IPS DF 19.7 (cell line): Measurements from ENCODE around the gene FAM184B.

Experiments
- DNase-seq: peaks from one replicate; pipeline ENCODE4 v3.0.0-alpha.2; 2013; ENCODE audit warnings: low read depth, low spot score

Gene FAM184B

GRCh38 chr4:17636341-17636695, 145.1 kb downstream of the FAM184B start:
- DNase-seq: no peak

GRCh38 chr4:17635056-17635455, 146.4 kb downstream of the FAM184B start:
- no peak for DNase-seq

- no peak for DNase-seq
Measured at GRCh38 chr4:17633600-17633999, 147.8 kb downstream of the FAM184B start.

DNA sequence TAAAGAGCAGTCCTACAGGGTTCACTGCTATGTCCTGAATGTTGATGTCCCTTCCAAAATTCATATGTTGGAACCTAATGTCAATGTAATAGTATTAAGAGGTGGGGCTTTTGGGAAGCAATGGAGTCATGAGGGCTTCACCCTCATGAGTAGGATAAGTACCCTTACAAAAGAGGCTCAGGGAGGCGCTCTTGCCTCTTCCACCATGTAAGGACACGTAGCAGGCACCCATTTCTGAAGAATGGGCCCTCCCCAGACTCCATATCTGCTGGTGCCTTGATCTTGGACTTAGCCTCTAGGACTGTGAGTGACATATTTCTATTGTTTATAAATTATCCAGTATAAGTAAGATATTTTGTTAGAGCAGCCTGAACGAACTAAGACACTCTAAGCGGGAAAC, 151.2 kb downstream of the FAM184B start:
- DNase-seq: no peak

GRCh38 chr4:17624821-17625220, 156.6 kb downstream of the FAM184B start:
- DNase-seq: no peak

DNA sequence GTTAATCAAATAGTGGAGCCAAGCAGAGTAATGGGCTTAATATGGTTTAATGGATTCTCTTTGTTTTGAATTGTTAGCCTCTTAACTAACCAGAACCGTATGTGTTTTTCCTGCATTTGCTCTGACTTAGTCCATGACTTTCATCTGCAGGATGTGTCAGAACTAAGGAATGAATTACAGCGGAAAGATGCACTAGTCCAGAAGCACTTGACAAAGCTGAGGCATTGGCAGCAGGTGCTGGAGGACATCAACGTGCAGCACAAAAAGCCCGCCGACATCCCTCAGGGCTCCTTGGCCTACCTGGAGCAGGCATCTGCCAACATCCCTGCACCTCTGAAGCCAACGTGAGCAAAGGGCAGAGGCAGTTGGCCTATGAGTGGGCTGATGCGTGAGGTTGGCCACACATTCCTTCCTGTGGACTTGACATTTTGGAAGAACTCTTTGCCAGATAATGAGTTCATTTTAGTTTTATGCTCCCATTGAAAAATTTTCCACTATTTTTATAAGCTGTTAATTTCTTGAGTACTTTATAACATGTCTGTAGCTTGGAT, 157.9 kb downstream of the FAM184B start:
- DNase-seq: no peak

DNA sequence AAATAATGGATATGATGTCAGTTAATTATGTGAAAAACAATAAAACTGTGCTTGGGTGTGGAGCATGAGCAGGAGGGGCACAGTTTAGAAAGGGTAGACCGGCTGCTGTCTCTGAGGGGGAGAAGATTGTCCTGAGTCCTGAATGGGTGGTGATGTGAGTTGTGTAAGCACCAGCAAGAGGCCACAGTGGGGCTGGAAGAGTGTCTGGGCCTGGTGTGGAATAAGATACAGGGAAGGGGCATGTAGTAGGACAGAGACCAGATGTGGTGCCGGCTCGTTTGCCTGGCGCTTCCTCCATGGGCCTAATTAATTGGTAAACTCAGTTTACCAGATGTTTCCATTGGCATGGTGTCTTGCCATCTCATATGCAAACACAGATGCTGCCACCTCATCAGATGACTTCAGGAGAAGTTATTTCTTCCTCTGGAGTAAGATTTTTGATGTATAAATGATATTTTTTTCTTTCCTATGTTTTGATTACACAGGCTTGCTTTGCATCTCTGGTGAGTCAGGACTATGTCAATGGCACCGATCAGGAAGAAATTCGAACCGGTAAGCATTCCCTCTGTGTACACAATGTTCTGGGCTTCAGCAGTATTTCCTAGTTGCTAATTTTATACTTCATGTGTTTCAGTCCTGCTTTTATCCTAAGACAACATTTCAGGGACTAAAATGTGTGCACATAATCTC, 161.9 kb downstream of the FAM184B start:
- no peak for DNase-seq

DNA sequence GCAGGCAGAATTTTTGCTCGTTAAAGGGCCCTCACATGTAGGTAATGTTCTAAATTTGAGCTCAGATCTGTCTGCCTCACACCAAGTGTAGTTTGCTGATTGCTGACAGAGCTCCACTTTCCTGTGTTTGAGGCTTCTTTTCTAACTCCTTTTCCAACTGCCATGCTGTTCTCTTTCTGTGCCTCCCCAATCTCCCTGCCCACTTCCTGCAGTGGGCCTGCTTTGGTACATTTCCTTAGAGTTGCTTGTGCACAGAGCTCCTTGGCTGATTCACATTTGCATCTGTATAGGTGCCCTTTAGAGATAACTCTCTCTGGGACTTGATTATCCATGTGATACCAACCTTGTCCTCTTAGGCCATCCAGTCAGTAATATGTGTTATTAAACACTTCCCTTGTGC, 162.5 kb downstream of the FAM184B start:
- DNase-seq: no peak

GRCh38 chr4:17616283-17616682, 165.1 kb downstream of the FAM184B start:
- DNase-seq: no peak

DNA sequence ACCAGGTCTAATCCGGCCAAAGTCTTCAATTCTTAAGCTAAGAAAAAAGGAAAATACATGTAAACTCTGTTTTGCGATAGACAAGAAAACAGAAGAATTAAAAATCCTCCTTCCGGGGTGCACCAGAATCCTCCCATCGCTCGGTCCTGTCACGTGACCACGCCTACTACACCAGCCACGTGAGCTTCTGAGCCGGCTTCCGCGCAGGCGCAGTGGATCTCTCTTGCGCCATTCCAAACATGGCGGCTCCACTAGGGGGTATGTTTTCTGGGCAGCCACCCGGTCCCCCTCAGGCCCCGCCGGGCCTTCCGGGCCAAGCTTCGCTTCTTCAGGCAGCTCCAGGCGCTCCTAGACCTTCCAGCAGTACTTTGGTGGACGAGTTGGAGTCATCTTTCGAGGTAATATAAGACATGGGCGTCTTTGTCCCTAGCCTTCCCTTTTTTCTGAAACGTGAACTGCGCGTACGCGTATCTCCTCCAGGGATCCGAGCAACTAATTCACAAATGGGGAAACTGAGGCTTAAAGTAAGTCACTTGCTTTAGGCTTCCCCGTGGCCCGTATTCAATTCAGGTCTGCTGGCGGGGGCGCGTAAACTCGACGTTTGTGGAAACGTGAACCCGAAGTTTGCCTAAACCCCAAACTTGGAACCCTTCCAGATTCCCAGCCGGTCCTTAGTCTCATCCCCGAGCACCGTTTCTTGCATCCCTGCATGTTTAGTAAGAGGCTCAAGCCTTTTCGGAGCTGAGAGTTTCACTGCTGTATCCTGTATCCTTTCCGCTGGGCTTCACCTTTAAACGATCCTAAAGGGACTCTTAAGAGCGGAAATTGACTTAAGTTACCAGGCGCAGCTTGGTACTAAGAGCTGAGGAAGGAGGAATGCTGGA, 166.8 kb downstream of the FAM184B start, which contains the start of gene MED28:
Gene MED28, plus strand, starts transcription at position 226 of the 884 bp plus-strand sequence. Its CDS starts 14 bp downstream, at position 240.
- DNase-seq: peak; percentile 60

- DNase-seq: no peak
Measured at GRCh38 chr4:17613761-17614415, 167.5 kb downstream of the FAM184B start.

DNA sequence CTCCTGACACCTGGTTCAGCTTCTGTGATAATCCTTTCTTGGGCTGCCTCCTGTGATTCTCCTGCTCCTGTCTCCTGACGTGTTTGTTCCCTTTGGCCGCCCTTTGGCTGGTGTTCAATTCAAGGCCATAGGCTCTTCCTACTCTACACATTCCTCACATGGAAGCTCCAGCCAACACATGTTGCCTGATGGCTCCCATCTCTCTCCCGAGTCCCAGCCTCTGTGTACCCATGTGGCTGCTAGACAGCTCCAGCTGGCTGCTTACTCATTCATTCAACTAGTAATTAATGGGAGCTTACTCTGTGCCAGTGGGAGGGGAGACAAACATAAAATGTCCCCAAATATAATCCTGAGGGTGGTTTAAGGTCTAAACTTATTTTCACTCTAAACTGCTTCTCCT, 176.2 kb downstream of the FAM184B start:
- DNase-seq: no peak

DNA sequence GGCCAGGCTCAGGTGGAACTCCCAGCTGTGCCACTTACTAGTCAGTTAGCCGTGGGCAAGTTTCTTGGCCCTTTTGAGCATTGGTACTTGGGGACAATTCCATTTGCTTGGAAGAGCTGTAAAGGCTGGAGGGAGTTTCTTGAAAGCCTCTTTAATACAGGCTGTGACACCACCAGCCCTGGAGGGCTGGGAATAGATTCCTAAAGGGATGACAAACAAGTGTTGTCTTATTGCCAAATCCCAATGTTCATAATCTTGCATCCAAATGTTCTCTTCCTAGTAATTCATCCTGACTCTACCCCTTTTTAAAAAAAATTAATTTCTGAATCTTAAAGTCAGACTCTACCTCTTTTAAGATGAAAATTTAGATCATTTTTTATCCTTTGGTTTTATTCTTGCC, 181.6 kb downstream of the FAM184B start:
- no peak for DNase-seq

GRCh38 chr4:17597517-17597916, 183.9 kb downstream of the FAM184B start:
- DNase-seq: no peak

- DNase-seq: no peak
Measured at GRCh38 chr4:17595471-17596005, 185.9 kb downstream of the FAM184B start.

- DNase-seq: no peak
Measured at GRCh38 chr4:17589355-17589754, 192.1 kb downstream of the FAM184B start.

- no peak for DNase-seq
Measured at GRCh38 chr4:17587094-17587822, 194.2 kb downstream of the FAM184B start.

DNA sequence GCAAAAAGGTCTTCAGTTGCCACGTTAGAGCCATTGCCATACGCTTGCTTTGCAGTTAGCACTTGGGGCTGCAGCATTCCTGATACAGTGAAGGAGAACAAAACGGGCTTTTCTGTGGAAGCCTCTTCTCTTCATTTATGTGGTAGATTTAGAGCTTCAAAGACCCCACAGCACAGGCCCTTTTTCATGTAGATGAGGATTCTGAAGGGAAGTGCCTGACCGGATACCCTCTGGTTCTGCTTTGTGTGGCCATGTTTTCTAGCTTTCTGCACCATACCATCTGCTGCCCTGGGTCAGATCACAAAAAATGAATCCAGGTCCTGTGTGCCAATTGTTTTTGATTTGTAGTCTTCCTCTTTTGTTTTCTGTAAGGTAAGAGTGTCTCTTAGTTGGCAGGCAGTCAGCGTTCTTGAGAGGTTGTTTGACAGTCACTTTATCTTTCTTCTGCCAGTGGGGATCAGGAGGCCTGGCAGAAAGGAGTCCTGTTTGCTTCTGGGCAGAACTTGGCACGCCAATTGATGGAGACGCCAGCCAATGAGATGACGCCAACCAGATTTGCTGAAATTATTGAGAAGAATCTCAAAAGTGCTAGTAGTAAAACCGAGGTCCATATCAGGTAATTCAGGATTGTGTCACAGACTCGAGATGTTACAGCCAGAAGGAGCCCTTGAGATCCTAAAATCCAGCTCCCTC, 196.8 kb downstream of the FAM184B start:
- no peak for DNase-seq

GRCh38 chr4:17583941-17584340, 197.5 kb downstream of the FAM184B start:
- no peak for DNase-seq

- DNase-seq: no peak
Measured at GRCh38 chr4:17583276-17583675, 198.1 kb downstream of the FAM184B start.

DNA sequence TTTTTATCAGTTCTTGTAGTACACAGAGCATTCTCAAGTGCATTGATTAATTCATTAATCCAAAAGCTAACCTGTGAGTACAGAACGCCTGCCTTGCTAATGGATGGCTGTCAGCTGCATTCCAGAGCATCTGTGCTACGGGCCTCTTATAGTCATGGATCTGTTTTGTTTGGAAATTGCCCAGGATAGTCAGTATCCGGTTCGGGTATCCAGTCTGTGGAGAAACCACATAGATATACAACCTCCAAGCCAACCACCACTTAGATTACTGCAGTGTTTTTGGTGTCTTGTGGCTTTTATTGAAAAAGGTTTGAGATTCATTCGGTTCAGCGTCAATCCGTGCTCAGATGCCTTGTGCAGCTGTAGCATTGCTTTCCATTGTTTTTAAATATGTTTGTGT, 200.5 kb downstream of the FAM184B start:
- no peak for DNase-seq
